HL-60 (cell line): ENCODE measurements around the gene C19orf73.

Source experiments
- CTCF ChIP-seq: IDR thresholded peaks from one replicate; pipeline ENCODE4 v1.5.1; 2011; ENCODE audit warnings: low read length, control low read depth, inconsistent platforms; ENCODE audit not compliant: insufficient read depth
- GABPA ChIP-seq: IDR thresholded peaks from 2 replicates; pipeline ENCODE4 v1.6.1; 2012; ENCODE audit warnings: low read depth
- POLR2AphosphoS5 ChIP-seq: IDR thresholded peaks from 2 replicates; pipeline ENCODE4 v1.6.1; 2012; ENCODE audit warnings: low read depth
- REST ChIP-seq: IDR thresholded peaks from 2 replicates; pipeline ENCODE4 v1.6.1; 2012; ENCODE audit warnings: low read depth; ENCODE audit not compliant: insufficient replicate concordance
- SPI1 ChIP-seq: IDR thresholded peaks from 2 replicates; pipeline ENCODE4 v1.6.1; 2012; ENCODE audit warnings: low read depth, mild to moderate bottlenecking, borderline replicate concordance

GRCh38 chr19:49103331-49104085 is 15.4 kb downstream of the C19orf73 start:
- TF ChIP-seq CTCF (no peak), SPI1 (no peak), GABPA (no peak), POLR2AphosphoS5 (no peak), REST (no peak)
